ENCODE results near the gene BTRC.
"Not testable (repeated sequence)": the region's sequence is repeated elsewhere in the genome, so short reads cannot be mapped to it uniquely, and the experiment has no call there.

BTRC gene

DNA sequence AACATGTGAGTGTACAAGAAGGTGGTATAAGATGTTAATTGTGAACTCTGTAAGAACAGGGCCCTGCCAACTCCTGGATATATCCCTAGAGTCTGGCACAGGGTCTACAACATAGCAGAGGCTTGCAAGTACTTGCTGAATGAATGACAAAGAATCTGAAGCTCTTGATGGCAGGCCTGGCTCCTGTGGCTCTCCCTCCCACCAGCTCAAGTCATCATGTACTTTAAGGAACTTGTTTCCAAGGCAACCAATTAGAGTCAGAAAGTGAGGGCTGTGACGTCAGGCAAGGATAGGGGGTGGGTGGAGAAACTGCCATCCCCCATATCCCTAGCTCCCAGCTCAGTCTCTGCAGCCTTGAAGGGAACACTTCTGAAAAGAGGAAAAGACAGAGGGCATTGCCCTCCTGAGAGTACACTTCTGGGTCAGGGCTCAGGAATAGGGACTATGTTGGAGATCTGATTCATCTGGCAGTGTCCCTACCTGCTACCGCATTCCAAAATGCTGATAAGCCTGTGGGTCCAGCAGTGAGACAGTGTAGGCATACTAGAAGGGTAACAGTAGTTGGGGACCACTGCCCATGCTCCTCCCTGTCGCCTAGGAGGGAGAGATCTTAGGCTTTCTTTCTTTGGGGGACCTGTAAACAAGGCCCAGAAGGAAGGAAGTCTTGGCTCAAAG is 34.6 kb upstream of the BTRC start:
- no peak overlapping the region for H3K4me3 ChIP-seq (replicated peaks in 1 of 2; ENCODE audit: low read depth in 2 of 2, low read length in 2 of 2)
- peak in 1 of 2 donors; percentile 11 for DNase-seq (ENCODE audit: low read depth in 2 of 2)
- TF ChIP-seq, protein P1, sequence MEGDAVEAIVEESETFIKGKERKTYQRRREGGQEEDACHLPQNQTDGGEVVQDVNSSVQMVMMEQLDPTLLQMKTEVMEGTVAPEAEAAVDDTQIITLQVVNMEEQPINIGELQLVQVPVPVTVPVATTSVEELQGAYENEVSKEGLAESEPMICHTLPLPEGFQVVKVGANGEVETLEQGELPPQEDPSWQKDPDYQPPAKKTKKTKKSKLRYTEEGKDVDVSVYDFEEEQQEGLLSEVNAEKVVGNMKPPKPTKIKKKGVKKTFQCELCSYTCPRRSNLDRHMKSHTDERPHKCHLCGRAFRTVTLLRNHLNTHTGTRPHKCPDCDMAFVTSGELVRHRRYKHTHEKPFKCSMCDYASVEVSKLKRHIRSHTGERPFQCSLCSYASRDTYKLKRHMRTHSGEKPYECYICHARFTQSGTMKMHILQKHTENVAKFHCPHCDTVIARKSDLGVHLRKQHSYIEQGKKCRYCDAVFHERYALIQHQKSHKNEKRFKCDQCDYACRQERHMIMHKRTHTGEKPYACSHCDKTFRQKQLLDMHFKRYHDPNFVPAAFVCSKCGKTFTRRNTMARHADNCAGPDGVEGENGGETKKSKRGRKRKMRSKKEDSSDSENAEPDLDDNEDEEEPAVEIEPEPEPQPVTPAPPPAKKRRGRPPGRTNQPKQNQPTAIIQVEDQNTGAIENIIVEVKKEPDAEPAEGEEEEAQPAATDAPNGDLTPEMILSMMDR (IDR thresholded peaks at IDR 0.05; ENCODE audit: low read depth, low read length) = no peak

GRCh38 chr10:101321073-101321472 is 32.9 kb upstream of the BTRC start:
- no peak overlapping the region for H3K4me3 ChIP-seq (replicated peaks in 1 of 2; ENCODE audit: low read depth in 2 of 2, low read length in 2 of 2)
- DNase-seq (ENCODE audit: low read depth in 2 of 2) = no peak
- TF ChIP-seq, protein P1 (IDR thresholded peaks at IDR 0.05; ENCODE audit: low read depth, low read length) = no peak

- no peak overlapping the region for H3K4me3 ChIP-seq (replicated peaks in 1 of 2; ENCODE audit: low read depth in 2 of 2, low read length in 2 of 2)
- no peak for DNase-seq (ENCODE audit: low read depth in 2 of 2)
- TF ChIP-seq, protein P1 (IDR thresholded peaks at IDR 0.05; ENCODE audit: low read depth, low read length) = no peak
These were observed 31.5 kb upstream of the BTRC start for GRCh38 chr10:101322266-101323108.

GRCh38 chr10:101323495-101323894 is 30.5 kb upstream of the BTRC start:
- no peak for DNase-seq (ENCODE audit: low read depth in 2 of 2)
- TF ChIP-seq, protein P1 (IDR thresholded peaks at IDR 0.05; ENCODE audit: low read depth, low read length) = no peak
- H3K4me3 ChIP-seq (replicated peaks in 1 of 2; ENCODE audit: low read depth in 2 of 2, low read length in 2 of 2) = no peak overlapping the region

- DNase-seq (ENCODE audit: low read depth in 2 of 2); H3K4me3 ChIP-seq (replicated peaks in 1 of 2; ENCODE audit: low read depth in 2 of 2, low read length in 2 of 2): not testable (repeated sequence)
These were observed 26.5 kb upstream of the BTRC start for GRCh38 chr10:101327454-101327853.

DNA sequence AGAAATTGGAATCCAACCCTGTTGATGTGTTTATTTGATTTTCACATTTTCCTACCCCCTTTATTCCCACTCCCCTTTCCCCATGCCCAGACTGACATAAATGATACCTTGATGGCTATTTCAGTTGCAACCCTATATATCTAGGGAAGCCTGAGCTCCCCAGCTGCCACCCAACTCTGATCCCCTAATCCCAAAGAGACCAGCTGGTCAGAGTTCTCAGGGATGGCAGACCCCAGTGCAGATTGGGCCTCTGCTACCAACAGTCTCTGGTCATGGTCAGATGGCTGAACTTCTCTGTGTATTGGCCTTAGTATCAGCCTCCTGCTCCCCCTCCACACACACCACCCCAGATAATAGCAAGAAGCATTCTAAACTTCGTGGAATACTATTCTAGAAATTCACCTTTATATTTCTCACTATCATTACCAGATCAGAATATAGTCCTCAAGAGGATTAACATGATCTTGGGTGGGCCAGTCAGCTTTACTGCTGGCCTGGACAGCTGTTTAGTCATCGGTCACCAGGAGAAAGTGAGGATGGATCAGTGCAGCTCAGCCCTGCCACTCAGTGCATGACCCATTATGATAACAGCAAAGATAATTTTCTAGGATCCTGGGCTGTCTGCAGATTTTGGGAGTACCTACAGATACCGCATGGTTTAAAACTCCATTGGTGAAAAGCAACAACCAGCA is 24.5 kb upstream of the BTRC start:
- DNase-seq (ENCODE audit: low read depth in 2 of 2) = no peak
- no peak overlapping the region for H3K4me3 ChIP-seq (replicated peaks in 1 of 2; ENCODE audit: low read depth in 2 of 2, low read length in 2 of 2)
- TF ChIP-seq, protein P1 (IDR thresholded peaks at IDR 0.05; ENCODE audit: low read depth, low read length) = no peak

GRCh38 chr10:101330231-101330630 is 23.7 kb upstream of the BTRC start:
- TF ChIP-seq, protein P1 (IDR thresholded peaks at IDR 0.05; ENCODE audit: low read depth, low read length) = no peak
- H3K4me3 ChIP-seq (replicated peaks in 1 of 2; ENCODE audit: low read depth in 2 of 2, low read length in 2 of 2) = no peak overlapping the region

More at GRCh38 chr10:101330231-101330630, 23.7 kb upstream of the BTRC start:
- DNase-seq (ENCODE audit: low read depth in 2 of 2) = no peak

Measured in cardiac fibroblast (primary cell).